ENCODE results near the gene ORM2.
"Not testable (repeated sequence)": the region's sequence is repeated elsewhere in the genome, so short reads cannot be mapped to it uniquely, and the experiment has no call there.

ORM2 gene

GRCh38 chr9:114313186-114313585 is 16.5 kb upstream of the ORM2 start:
- DNase-seq (ENCODE audit: low read depth in 3 of 3, low spot score in 1 of 3) = no peak

GRCh38 chr9:114314256-114314867 is 15.3 kb upstream of the ORM2 start:
- no peak for DNase-seq (ENCODE audit: low read depth in 3 of 3, low spot score in 1 of 3)

GRCh38 chr9:114314881-114315722 is 14.6 kb upstream of the ORM2 start:
- DNase-seq (ENCODE audit: low read depth in 3 of 3, low spot score in 1 of 3) = no peak

GRCh38 chr9:114315723-114316363 is 13.8 kb upstream of the ORM2 start:
- no peak for DNase-seq (ENCODE audit: low read depth in 3 of 3, low spot score in 1 of 3)

GRCh38 chr9:114316605-114317230 is 13.0 kb upstream of the ORM2 start:
- DNase-seq (ENCODE audit: low read depth in 3 of 3, low spot score in 1 of 3) = no peak

- DNase-seq (ENCODE audit: low read depth in 3 of 3, low spot score in 1 of 3) = no peak
Observed at GRCh38 chr9:114317665-114318357, 11.9 kb upstream of the ORM2 start.

GRCh38 chr9:114318416-114318815 is 11.3 kb upstream of the ORM2 start:
- DNase-seq (ENCODE audit: low read depth in 3 of 3, low spot score in 1 of 3) = no peak

GRCh38 chr9:114319147-114319546 is 10.5 kb upstream of the ORM2 start:
- DNase-seq (ENCODE audit: low read depth in 3 of 3, low spot score in 1 of 3) = no peak

GRCh38 chr9:114320710-114321109 is 9.0 kb upstream of the ORM2 start:
- DNase-seq (ENCODE audit: low read depth in 3 of 3, low spot score in 1 of 3) = not testable (repeated sequence)

GRCh38 chr9:114321759-114322158 is 7.9 kb upstream of the ORM2 start:
- DNase-seq (ENCODE audit: low read depth in 3 of 3, low spot score in 1 of 3) = no peak

GRCh38 chr9:114322160-114322818 is 7.4 kb upstream of the ORM2 start:
- not testable (repeated sequence) for DNase-seq (ENCODE audit: low read depth in 3 of 3, low spot score in 1 of 3)

- not testable (repeated sequence) for DNase-seq (ENCODE audit: low read depth in 3 of 3, low spot score in 1 of 3)
Observed at GRCh38 chr9:114322831-114323531, 6.7 kb upstream of the ORM2 start, which contains the start of gene ORM1. TSS of gene ORM1 (plus strand) at chr9:114323098. CDS start at chr9:114323134, 36 bp downstream.

- not testable (repeated sequence) for DNase-seq (ENCODE audit: low read depth in 3 of 3, low spot score in 1 of 3)
Observed at GRCh38 chr9:114323849-114324248, 5.8 kb upstream of the ORM2 start.

GRCh38 chr9:114324492-114324891 is 5.2 kb upstream of the ORM2 start:
- no peak for DNase-seq (ENCODE audit: low read depth in 3 of 3, low spot score in 1 of 3)

GRCh38 chr9:114324965-114325364 is 4.7 kb upstream of the ORM2 start:
- not testable (repeated sequence) for DNase-seq (ENCODE audit: low read depth in 3 of 3, low spot score in 1 of 3)

- DNase-seq (ENCODE audit: low read depth in 3 of 3, low spot score in 1 of 3) = not testable (repeated sequence)
Observed at GRCh38 chr9:114325684-114326254, 3.9 kb upstream of the ORM2 start.

GRCh38 chr9:114327749-114328148 is 1.9 kb upstream of the ORM2 start:
- no peak for DNase-seq (ENCODE audit: low read depth in 3 of 3, low spot score in 1 of 3)

- DNase-seq (ENCODE audit: low read depth in 3 of 3, low spot score in 1 of 3) = not testable (repeated sequence)
Observed at GRCh38 chr9:114328357-114328820, 1.3 kb upstream of the ORM2 start.

GRCh38 chr9:114328937-114329624 is 588 bp upstream of the ORM2 start:
- DNase-seq (ENCODE audit: low read depth in 3 of 3, low spot score in 1 of 3) = not testable (repeated sequence)
